ENCODE data around the gene LMX1A. TPM values are rescaled to one million over a fixed set of nuclear protein-coding genes. Genes with fewer than 3 reads are reported as not detected.

Gene LMX1A
- total RNA-seq, 2 donors from 2014 or later: 0.22 to 0.64 TPM

GRCh38 chr1:165217958-165218357, 138.6 kb downstream of the LMX1A start:
- Histone ChIP-seq H3K27me3 (no peaks in the 10 kb centered on the region), H3K4me1 (no peaks in the 10 kb centered on the region), H3K9me3 (no peaks in the 10 kb centered on the region), H3K9ac (ENCODE audit: low read depth in 2 of 2, low read length in 2 of 2) (no peak overlapping the region), H3K36me3 (no peaks in the 10 kb centered on the region), H3K27ac (no peak overlapping the region), H3K4me3 (no peak overlapping the region)
- intact Hi-C loops (cut with DNase I): no loop called here
- TF ChIP-seq, protein P1, sequence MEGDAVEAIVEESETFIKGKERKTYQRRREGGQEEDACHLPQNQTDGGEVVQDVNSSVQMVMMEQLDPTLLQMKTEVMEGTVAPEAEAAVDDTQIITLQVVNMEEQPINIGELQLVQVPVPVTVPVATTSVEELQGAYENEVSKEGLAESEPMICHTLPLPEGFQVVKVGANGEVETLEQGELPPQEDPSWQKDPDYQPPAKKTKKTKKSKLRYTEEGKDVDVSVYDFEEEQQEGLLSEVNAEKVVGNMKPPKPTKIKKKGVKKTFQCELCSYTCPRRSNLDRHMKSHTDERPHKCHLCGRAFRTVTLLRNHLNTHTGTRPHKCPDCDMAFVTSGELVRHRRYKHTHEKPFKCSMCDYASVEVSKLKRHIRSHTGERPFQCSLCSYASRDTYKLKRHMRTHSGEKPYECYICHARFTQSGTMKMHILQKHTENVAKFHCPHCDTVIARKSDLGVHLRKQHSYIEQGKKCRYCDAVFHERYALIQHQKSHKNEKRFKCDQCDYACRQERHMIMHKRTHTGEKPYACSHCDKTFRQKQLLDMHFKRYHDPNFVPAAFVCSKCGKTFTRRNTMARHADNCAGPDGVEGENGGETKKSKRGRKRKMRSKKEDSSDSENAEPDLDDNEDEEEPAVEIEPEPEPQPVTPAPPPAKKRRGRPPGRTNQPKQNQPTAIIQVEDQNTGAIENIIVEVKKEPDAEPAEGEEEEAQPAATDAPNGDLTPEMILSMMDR (IDR thresholded peaks at IDR 0.05): no peak
- no peak for DNase-seq

DNA sequence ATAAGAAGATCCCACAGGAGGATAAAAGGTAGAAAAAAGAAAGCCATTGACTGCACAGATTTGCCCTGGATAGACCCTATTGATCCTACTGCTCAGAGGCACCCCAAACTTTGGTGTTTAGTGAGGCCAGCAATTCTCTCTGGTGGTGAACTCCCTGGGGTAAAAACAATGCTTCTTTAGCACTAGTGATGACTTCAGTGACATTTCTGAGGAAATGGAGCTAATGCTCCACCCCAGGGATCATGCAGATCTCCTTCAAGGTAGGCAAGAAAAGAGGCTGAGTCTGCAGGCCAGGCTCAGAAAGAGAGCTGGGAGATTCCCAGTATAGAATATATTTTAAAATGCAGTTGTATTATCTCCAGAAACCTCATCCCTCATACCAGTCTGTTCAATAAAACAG, 140.3 kb downstream of the LMX1A start:
- TF ChIP-seq, protein P1 (IDR thresholded peaks at IDR 0.05): no peak
- no peak for DNase-seq
- no peaks in the 10 kb centered on the region for H3K9me3 ChIP-seq

DNA sequence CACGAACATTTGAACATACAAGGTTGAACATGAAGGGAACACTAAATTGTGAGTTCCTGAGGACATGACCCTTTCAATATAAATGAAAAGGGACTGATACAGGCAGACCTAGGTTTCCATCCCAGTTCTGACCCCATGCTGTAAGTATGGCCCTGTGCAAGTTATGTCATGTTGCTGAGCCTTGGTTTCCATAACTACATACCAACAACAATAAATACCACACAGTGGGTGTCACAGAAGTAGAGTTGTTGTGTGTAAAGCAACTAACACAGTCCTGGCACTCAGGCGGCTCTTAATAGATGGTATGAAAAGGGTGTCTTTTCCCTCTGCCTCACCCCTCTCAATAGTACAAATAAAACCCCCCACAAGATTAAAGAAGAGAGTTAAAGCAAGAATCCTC, 140.8 kb downstream of the LMX1A start:
- TF ChIP-seq, protein P1 (IDR thresholded peaks at IDR 0.05): no peak
- Histone ChIP-seq H3K9me3 (no peaks in the 10 kb centered on the region), H3K36me3 (no peaks in the 10 kb centered on the region), H3K4me1 (no peaks in the 10 kb centered on the region), H3K27ac (no peak overlapping the region), H3K9ac (ENCODE audit: low read depth in 2 of 2, low read length in 2 of 2) (no peak overlapping the region), H3K4me3 (no peak overlapping the region), H3K27me3 (no peaks in the 10 kb centered on the region)
- no peak for DNase-seq
- intact Hi-C loops (cut with DNase I): no loop called here

More for the DNA sequence above, 140.3 kb downstream of the LMX1A start:
- H3K36me3 ChIP-seq: no peaks in the 10 kb centered on the region
- H3K27ac ChIP-seq: no peak overlapping the region
- intact Hi-C loops (cut with DNase I): no loop called here
- no peaks in the 10 kb centered on the region for H3K27me3 ChIP-seq
- no peak overlapping the region for H3K4me3 ChIP-seq
- no peaks in the 10 kb centered on the region for H3K4me1 ChIP-seq
- no peak overlapping the region for H3K9ac ChIP-seq (ENCODE audit: low read depth in 2 of 2, low read length in 2 of 2)

DNA sequence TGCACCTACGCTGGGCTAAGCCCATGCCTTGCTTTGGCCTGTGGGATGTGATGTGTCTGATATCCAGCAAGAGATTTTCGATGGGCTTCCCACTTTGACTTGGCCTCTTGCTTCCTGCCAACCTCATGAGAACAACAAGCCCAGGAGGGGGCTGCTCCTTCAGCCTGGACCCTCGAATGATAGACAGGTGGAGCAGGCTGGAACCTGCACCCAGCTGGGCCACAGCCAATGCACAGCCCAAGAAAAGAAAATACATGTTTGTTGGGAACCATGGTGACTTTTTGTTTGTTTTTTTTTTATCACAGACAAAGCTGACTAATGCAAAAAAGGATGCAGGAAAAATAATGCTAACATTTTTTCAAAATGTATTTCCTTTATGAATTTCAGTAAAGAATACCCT, 144.3 kb downstream of the LMX1A start:
- H3K4me3 ChIP-seq: no peak overlapping the region
- H3K9me3 ChIP-seq: no peaks in the 10 kb centered on the region
- H3K27ac ChIP-seq: no peak overlapping the region
- H3K27me3 ChIP-seq: no peaks in the 10 kb centered on the region
- no peak overlapping the region for H3K9ac ChIP-seq (ENCODE audit: low read depth in 2 of 2, low read length in 2 of 2)
- H3K36me3 ChIP-seq: no peaks in the 10 kb centered on the region
- no peak for DNase-seq
- intact Hi-C loops (cut with DNase I): no loop called here
- no peaks in the 10 kb centered on the region for H3K4me1 ChIP-seq
- TF ChIP-seq, protein P1 (IDR thresholded peaks at IDR 0.05): no peak

DNA sequence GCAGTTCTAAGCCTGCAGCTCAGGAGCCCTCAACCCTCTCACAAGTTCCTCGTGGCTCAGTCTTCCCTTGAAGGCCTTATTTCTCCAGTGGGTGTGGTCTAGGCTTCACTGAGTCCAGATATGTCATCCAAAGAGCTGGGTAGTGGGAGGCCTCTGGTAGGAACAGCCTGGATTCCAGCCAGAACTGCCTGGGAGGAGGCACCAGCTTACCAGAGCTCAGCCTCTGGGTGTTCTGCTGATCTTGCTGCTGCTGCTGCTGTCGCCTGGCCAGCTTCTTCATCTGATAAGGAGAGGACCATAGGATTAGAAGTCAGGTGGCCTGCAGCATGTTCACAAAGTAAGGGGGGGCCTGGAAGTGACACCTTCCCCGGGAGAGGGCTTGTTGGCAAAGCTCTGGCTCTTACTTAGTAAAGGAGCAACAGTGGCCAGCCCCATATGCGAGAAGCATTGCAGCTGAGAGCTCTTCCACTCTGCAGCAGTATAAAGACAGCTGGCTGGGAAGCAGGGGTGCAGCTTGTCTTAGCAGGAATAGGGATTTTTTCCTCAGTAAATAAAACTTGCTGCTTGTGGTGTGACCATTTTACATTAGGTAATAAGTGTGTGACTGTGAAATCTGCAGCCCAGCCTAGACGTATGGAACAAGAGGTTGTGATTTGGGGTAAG, 148.5 kb downstream of the LMX1A start:
- no peak overlapping the region for H3K27ac ChIP-seq
- intact Hi-C loops (cut with DNase I): no loop called here
- no peak overlapping the region for H3K9ac ChIP-seq (ENCODE audit: low read depth in 2 of 2, low read length in 2 of 2)
- no peaks in the 10 kb centered on the region for H3K27me3 ChIP-seq
- H3K9me3 ChIP-seq: no peaks in the 10 kb centered on the region
- no peaks in the 10 kb centered on the region for H3K4me1 ChIP-seq
- H3K4me3 ChIP-seq: no peak overlapping the region
- TF ChIP-seq, protein P1 (IDR thresholded peaks at IDR 0.05): no peak
- no peaks in the 10 kb centered on the region for H3K36me3 ChIP-seq
- no peak for DNase-seq

Data from colonic mucosa (tissue), 4 donors.